ENCODE results near the gene EPHB1. TPM values are rescaled to one million over a fixed set of nuclear protein-coding genes. Genes with fewer than 3 reads are reported as not detected.

The EPHB1 gene
- total RNA-seq, 1 donor, result 1.3 TPM

GRCh38 chr3:134985864-134986715 is 191.0 kb downstream of the EPHB1 start:
- no peak for DNase-seq (ENCODE audit: low read depth)
- no peak for TF ChIP-seq CTCF (IDR thresholded peaks at IDR 0.05; ENCODE audit: insufficient read depth, low read depth, low read length)
- H3K4me3 ChIP-seq (ENCODE audit: low read depth, low read length), result no peak overlapping the region

GRCh38 chr3:134988666-134989065 is 193.6 kb downstream of the EPHB1 start:
- no peak for TF ChIP-seq CTCF (IDR thresholded peaks at IDR 0.05; ENCODE audit: insufficient read depth, low read depth, low read length)

GRCh38 chr3:134991003-134991402 is 195.9 kb downstream of the EPHB1 start:
- TF ChIP-seq CTCF (IDR thresholded peaks at IDR 0.05; ENCODE audit: insufficient read depth, low read depth, low read length), result no peak
- no peak overlapping the region for H3K4me3 ChIP-seq (ENCODE audit: low read depth, low read length)
- DNase-seq (ENCODE audit: low read depth), result no peak

More at GRCh38 chr3:134988666-134989065, 193.6 kb downstream of the EPHB1 start:
- no peak for DNase-seq (ENCODE audit: low read depth)
- no peak overlapping the region for H3K4me3 ChIP-seq (ENCODE audit: low read depth, low read length)

GRCh38 chr3:134991472-134992010 is 196.5 kb downstream of the EPHB1 start:
- no peak for DNase-seq (ENCODE audit: low read depth)
- H3K4me3 ChIP-seq (ENCODE audit: low read depth, low read length), result no peak overlapping the region
- no peak for TF ChIP-seq CTCF (IDR thresholded peaks at IDR 0.05; ENCODE audit: insufficient read depth, low read depth, low read length)

- no peak for DNase-seq (ENCODE audit: low read depth)
- H3K4me3 ChIP-seq (ENCODE audit: low read depth, low read length), result no peak overlapping the region
- TF ChIP-seq CTCF (IDR thresholded peaks at IDR 0.05; ENCODE audit: insufficient read depth, low read depth, low read length), result no peak
Measured at GRCh38 chr3:134992180-134992579, 197.1 kb downstream of the EPHB1 start.

GRCh38 chr3:134992586-134992985 is 197.5 kb downstream of the EPHB1 start:
- no peak overlapping the region for H3K4me3 ChIP-seq (ENCODE audit: low read depth, low read length)
- DNase-seq (ENCODE audit: low read depth), result no peak
- no peak for TF ChIP-seq CTCF (IDR thresholded peaks at IDR 0.05; ENCODE audit: insufficient read depth, low read depth, low read length)
